Measurements from ENCODE around the gene RNF123. TPM values are rescaled to one million over a fixed set of nuclear protein-coding genes. Genes with fewer than 3 reads are reported as not detected.

The RNF123 gene
- total RNA-seq, 1 experiment from 2014 or later = 40.6 TPM

GRCh38 chr3:49712631-49713317 lies 23.4 kb downstream of the RNF123 start:
- H3K27me3 Mint-ChIP-seq (ENCODE audit: low read depth) = no peaks in the 10 kb centered on the region; the same call in 1 of the 2 replicates
- H3K4me3 Mint-ChIP-seq = no peak overlapping the region
- no peaks in the 10 kb centered on the region for H3K4me1 Mint-ChIP-seq
- H3K56ac ChIP-seq (ENCODE audit: insufficient read length, low read depth, low read length) = no peak overlapping the region
- WGBS (ENCODE audit: extremely low coverage, insufficient read length, low lambda C conversion rate) = no CpG with 5 or more reads among the region's 7 CpGs
- no peak overlapping the region for H3K23ac ChIP-seq (ENCODE audit: insufficient read length, low read depth, low read length)
- H3K27ac ChIP-seq (ENCODE audit: insufficient read length, low read depth, low read length) = no peak overlapping the region
- no peak overlapping the region for H2AFZ ChIP-seq (ENCODE audit: low read length)
- H2BK120ac ChIP-seq (ENCODE audit: low read depth, low read length, poor library complexity, severe bottlenecking) = no peak overlapping the region
- no peaks in the 10 kb centered on the region for H3K23me2 ChIP-seq (ENCODE audit: insufficient read length, low read depth, low read length, poor library complexity, severe bottlenecking)
- no peaks in the 10 kb centered on the region for H3K79me1 ChIP-seq (ENCODE audit: insufficient read depth, low read depth, low read length, poor library complexity, severe bottlenecking)
- no peak overlapping the region for H3T11ph ChIP-seq (ENCODE audit: low read length)
- no peak overlapping the region for H2BK5ac ChIP-seq (ENCODE audit: insufficient read length, low read length)
- H3K9me3 Mint-ChIP-seq = no peaks in the 10 kb centered on the region
- no peaks in the 10 kb centered on the region for H3K9me3 ChIP-seq (ENCODE audit: control insufficient read depth, low read depth, low read length)
- no peak overlapping the region; a peak in 1 of 7 replicates for H3K27ac Mint-ChIP-seq
- peak; percentile 25; the same call in 2 of the 3 replicates for TF ChIP-seq CTCF (conservative IDR thresholded peaks at IDR 0.05)
- no peak overlapping the region for H2BK12ac ChIP-seq (ENCODE audit: insufficient read length, low read depth, low read length)
- H3K4me1 ChIP-seq (ENCODE audit: insufficient read depth, low read length) = no peaks in the 10 kb centered on the region
- H3K36me3 Mint-ChIP-seq (ENCODE audit: insufficient read depth in 1 of 3, low read depth in 3 of 3) = peaks cover 0 to 12% (median 8%) of the 10 kb centered on the region in 3 experiments; a peak in 4 of 7 replicates
- no peak overlapping the region for H3K9ac ChIP-seq (ENCODE audit: extremely low read depth, insufficient read length, low read length)
- H4K20me1 ChIP-seq (ENCODE audit: control insufficient read depth, insufficient read depth, insufficient read length) = no peaks in the 10 kb centered on the region
- no peak overlapping the region for H4K5ac ChIP-seq (ENCODE audit: insufficient read length, low read depth, low read length)
- no peak overlapping the region for H3K4ac ChIP-seq (ENCODE audit: low read depth, low read length)
- no peaks in the 10 kb centered on the region for H3K79me2 ChIP-seq (ENCODE audit: insufficient read depth, low read length)
- no peak overlapping the region for H2AK5ac ChIP-seq (ENCODE audit: insufficient read length, low read length)
- H4K8ac ChIP-seq (replicated peaks; ENCODE audit: insufficient read length, low read depth, low read length) = no peak overlapping the region
- no peak overlapping the region for H4K91ac ChIP-seq (ENCODE audit: insufficient read length, low read depth, low read length)
- H2BK15ac ChIP-seq (ENCODE audit: low read depth, low read length) = no peak overlapping the region
- no peak overlapping the region for H3K14ac ChIP-seq (ENCODE audit: insufficient read depth, low read length)
- H2BK20ac ChIP-seq (ENCODE audit: low read depth, low read length, poor library complexity, severe bottlenecking) = no peak overlapping the region
- no peak for DNase-seq
- no peak overlapping the region for H3K18ac ChIP-seq (ENCODE audit: insufficient read length, low read depth, low read length)
- H3K4me2 ChIP-seq (ENCODE audit: insufficient read depth, insufficient read length, low read length) = no peak overlapping the region
- H3K27me3 ChIP-seq (ENCODE audit: insufficient read depth, low read length) = no peaks in the 10 kb centered on the region

Measured in H9 (cell line).